Neural cell (in vitro differentiated cells): Measurements from ENCODE around the gene THEM5.

Experiments used
- CTCF ChIP-seq: fragments of 450-650 bp; IDR thresholded peaks from 2 replicates; pipeline ENCODE4 v1.5.1; 2014; ENCODE audit warnings: antibody characterized with exemption, mild to moderate bottlenecking, moderate library complexity; ENCODE audit not compliant: poor library complexity, severe bottlenecking
- EP300 ChIP-seq: fragments of 450-650 bp; conservative IDR thresholded peaks from 2 replicates; pipeline ENCODE4 v1.6.1; 2014; ENCODE audit warnings: antibody characterized with exemption, mild to moderate bottlenecking, moderate library complexity; ENCODE audit not compliant: poor library complexity, severe bottlenecking
- RAD21 ChIP-seq: fragments of 450-650 bp; conservative IDR thresholded peaks from 2 replicates; pipeline ENCODE4 v1.6.1; 2014; ENCODE audit warnings: antibody characterized with exemption, mild to moderate bottlenecking, moderate library complexity
- TAF1 ChIP-seq: IDR thresholded peaks from 2 replicates; pipeline ENCODE4 v1.6.1; 2012; ENCODE audit warnings: low read depth

DNA sequence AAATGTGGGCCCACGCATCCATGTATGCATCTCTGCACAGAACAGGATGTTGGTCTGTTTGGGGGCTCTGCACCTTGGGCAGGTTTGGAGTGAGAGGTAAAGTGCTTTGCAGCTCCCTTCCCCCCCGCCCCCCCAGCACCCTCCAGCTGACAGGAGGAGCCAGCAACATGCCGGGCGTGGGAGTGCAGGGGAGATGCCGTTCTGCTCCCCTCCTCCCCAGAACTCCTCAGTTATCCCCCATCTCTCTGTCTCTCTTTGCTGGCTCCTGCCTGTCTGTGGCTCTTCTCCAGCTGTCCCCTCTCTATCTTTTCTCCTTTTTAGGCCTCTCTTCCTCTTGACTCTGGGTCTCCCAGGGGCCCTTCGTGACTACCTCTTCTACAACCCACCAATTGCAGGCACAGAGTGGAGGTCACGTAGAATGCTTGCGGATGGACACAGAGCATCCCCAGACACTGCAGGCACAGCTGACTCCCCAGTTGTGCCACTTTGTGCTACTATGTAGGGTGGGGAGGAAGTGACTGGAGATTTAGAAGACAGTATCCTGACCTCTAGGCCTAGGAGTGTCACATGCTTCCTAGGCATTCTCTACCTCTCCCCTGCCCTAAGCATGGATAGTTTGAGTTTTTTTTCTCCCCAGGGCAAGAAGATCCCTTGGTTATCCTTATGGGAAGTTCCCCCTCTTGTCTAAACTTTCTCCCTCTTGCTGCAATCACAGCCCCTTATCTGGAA lies 20.2 kb downstream of the THEM5 start:
- no peak for TF ChIP-seq RAD21
- no peak for TF ChIP-seq EP300
- TF ChIP-seq CTCF, result no peak
- no peak for TF ChIP-seq TAF1
